Measurements from ENCODE around the gene MCIDAS.

MCIDAS gene

GRCh38 chr5:55172937-55173686 is 54.0 kb downstream of the MCIDAS start, which contains the start of gene CDC20B:
TSS of gene CDC20B (minus strand) at chr5:55173177. CDS start at chr5:55173000, 177 bp downstream.
- Mint-ChIP-seq H3K27ac (no peak within 1 kb of the TSS), H3K36me3 (ENCODE audit: low read depth) (no peaks in the 10 kb centered on the region), H3K4me1 (peaks cover 36% of the 10 kb centered on the region), H3K9me3 (no peaks in the 10 kb centered on the region), H3K4me3 (peak within 1 kb of the TSS; percentile 86 to 89 (median 87)), H3K27me3 (ENCODE audit: low read depth) (peaks cover 62% of the 10 kb centered on the region)
- TF ChIP-seq CTCF (IDR thresholded peaks at IDR 0.05; ENCODE audit: unreplicated experiment in 3 of 3): no peak

GRCh38 chr5:55172051-55172899 is 54.8 kb downstream of the MCIDAS start:
- H3K4me3 Mint-ChIP-seq: peak overlapping the region; percentile 86 to 89 (median 87)
- peak; percentile 87 for TF ChIP-seq CTCF (IDR thresholded peaks at IDR 0.05; ENCODE audit: unreplicated experiment in 3 of 3)
- H3K4me1 Mint-ChIP-seq: peaks cover 36% of the 10 kb centered on the region
- no peaks in the 10 kb centered on the region for H3K36me3 Mint-ChIP-seq (ENCODE audit: low read depth)
- H3K27ac Mint-ChIP-seq: no peak overlapping the region
- H3K9me3 Mint-ChIP-seq: no peaks in the 10 kb centered on the region
- H3K27me3 Mint-ChIP-seq (ENCODE audit: low read depth): peaks cover 54% of the 10 kb centered on the region

GRCh38 chr5:55171471-55171870 is 55.6 kb downstream of the MCIDAS start:
- H3K9me3 Mint-ChIP-seq: no peaks in the 10 kb centered on the region
- H3K36me3 Mint-ChIP-seq (ENCODE audit: low read depth): peaks cover 6% of the 10 kb centered on the region
- H3K27me3 Mint-ChIP-seq (ENCODE audit: low read depth): peaks cover 46% of the 10 kb centered on the region
- H3K4me1 Mint-ChIP-seq: peaks cover 32% of the 10 kb centered on the region
- peak overlapping the region in 2 of 3 experiments; percentile 86 to 89 for H3K4me3 Mint-ChIP-seq
- no peak overlapping the region for H3K27ac Mint-ChIP-seq
- TF ChIP-seq CTCF (IDR thresholded peaks at IDR 0.05; ENCODE audit: unreplicated experiment in 3 of 3): no peak

All from nephron (organoid).